Femur (tissue), 1 donor: ENCODE results near the gene VCL.
"Not testable (repeated sequence)": the region's sequence is repeated elsewhere in the genome, so short reads cannot be mapped to it uniquely, and the experiment has no call there.

Source experiments
- DNase-seq: peaks from one replicate; pipeline ENCODE4 v3.0.0-alpha.2; 2017

VCL gene

DNA sequence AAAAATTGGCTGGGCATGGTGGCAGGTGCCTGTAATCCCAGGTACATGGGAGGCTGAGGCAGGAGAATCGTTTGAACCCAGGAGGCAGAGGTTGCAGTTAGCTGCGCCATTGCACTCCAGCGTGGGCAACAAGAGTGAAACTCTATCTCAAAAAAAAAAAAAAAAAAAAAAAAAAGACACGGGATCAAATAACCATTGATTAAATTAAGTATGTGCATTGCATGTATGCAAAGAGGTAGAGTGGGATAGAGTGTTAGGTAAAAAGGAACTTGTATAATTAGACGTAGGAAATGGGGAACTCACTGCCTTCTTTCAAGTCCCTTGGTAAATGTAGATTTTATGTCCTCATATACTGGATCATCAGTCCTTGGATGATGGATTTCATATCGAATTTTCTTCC, 13.1 kb downstream of the VCL start:
- no peak for DNase-seq

DNA sequence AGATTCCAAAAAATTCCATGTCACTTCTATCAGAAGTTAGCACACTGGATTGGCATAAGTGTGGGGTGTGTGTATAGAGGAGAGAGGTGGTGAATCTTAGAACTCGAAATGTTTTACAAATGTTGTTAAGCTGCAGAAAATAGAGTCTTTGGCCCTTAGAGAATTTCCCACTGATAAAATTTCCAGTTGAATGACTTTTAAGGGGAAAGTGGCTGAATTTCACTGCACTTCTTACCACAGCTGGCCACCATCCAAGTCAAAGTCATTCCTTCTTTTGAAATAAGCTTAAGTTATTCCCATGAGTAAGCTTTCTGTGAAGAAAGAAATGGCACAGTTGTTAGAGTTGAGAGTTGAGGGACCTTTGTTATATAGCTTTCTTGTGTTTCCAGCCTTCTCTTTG, 13.9 kb downstream of the VCL start:
- DNase-seq = no peak

- no peak for DNase-seq
Observed at GRCh38 chr10:74012480-74012879, 14.6 kb downstream of the VCL start.

GRCh38 chr10:74013004-74013403, 15.1 kb downstream of the VCL start:
- DNase-seq = no peak

- not testable (repeated sequence) for DNase-seq
Observed at GRCh38 chr10:74014574-74014973, 16.7 kb downstream of the VCL start.

DNA sequence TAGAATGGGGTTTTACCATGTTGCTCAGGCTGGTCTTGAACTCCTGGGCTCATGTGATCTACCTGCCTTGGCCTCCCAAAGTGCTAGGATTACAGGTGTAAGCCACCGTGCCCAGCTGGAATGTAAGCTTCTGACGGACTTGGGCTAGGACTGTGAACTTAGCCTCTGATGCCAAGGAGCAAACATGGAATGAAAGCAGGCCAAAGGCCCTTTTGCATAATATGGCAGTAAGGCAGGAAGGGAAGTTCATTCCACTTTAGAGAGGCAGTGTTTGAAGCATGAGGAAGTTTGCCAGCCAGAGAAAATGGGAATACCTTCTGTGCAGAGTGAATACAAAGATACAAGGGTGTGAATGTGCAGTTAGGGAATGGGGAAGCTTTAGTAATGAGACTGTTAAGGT, 20.3 kb downstream of the VCL start:
- DNase-seq = no peak

DNA sequence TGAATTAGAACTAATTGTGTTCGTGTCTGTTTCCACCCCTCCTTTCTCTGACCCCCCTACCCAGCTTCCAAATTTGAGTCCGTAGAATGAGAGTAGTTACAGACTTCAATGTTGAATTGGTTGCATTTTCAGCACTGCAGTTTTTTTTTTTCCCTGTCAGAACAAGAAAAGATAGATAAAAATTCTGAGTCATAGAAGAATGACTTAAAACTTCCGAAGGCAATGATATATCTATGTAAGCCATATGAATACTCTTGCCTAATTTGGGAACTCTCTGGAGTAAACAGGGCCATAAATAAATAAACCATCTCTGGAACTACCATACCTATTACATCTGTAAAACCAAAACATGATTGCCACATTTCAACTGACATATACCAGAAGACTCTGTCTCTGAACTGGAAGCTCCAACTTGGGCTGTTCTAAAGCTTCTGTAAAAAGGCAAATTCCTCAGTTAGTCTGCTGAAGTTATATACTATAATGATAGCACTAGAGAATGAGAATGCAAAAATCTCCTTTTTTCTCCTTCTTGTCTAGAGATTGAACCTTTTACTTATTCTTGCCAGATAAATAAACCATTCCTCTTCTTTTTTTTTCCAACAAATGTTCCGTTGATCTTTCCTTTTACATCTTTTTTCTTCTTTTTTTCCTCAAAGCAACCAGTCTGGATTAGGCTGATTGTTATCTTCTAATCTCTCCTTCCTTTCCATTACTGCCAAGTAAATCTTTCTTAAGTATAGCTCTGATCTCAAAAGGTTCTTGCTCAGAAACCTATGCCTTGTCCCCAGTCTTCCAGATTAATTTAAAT, 23.5 kb downstream of the VCL start:
- no peak for DNase-seq

GRCh38 chr10:74022926-74023629, 25.2 kb downstream of the VCL start:
- no peak for DNase-seq

DNA sequence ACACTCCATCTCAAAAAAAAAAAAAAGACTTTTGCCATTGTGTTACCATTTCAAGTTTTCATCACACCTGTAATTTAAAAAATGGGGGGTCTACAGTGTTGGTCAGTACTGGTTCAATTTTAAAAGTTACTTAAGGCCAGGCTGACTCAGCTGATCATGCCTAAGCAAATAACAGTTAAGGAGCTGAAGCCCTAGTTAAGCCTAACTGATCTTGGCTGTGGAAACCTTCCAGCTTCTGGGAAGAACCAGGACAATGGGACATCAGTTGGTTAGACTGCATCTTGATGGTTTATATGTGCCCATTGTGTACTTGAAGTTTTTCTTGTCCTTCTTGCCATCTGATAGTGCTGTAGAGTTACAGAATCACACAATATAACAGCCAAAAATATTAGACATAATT, 26.7 kb downstream of the VCL start:
- no peak for DNase-seq

DNA sequence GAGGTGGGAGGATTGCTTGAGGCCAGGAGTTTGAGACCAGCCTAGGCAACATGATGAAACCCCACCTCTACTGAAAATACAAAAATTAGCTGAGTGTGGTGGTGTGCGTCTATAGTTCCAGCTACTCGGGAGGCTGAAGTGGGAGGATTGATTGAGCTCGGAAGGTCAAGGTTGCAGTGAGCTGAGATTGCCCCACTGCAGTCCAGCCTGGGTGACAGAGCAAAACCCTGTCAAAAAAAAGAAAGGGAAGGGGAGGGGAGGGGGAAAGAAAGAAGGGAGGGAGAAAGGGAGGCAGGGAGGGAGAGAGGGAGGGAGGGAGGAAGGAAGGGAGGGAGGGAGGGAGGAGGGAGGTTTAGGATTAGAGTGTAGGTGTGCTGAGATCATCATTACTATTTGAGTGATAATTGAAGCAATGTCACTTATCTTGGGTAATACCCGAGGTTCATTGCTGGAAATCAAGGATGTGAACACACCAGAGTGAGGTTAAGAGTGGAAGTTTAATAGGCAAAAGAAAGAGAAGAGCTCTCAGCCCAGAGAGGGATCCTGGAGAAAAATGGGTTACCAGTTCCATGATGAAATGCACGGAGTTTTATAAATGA, 27.6 kb downstream of the VCL start:
- DNase-seq = no peak

- no peak for DNase-seq
Observed at GRCh38 chr10:74026428-74027015, 28.6 kb downstream of the VCL start.

DNA sequence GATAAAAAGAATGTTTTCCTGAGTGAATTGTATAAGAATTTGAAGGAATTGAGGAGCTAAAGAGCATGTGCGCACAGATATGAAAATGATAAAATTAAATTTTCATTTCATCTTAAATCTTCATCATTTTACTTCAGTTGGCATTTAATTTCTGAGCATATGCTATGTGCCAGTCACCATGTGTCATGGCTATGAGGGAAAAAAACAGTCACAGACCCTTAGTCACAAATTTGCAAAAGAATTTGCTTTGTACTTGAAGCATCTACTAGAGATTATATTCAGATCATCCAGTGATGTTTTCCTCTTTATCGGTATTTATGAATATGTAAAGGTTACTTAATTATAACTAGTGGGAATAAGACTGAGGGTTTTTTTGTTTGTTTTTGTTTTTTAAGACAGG, 29.8 kb downstream of the VCL start:
- DNase-seq = no peak

- DNase-seq = no peak
Observed at GRCh38 chr10:74029943-74030342, 32.0 kb downstream of the VCL start.

GRCh38 chr10:74032208-74032607, 34.3 kb downstream of the VCL start:
- not testable (repeated sequence) for DNase-seq

- DNase-seq = no peak
Observed at GRCh38 chr10:74032900-74033655, 35.2 kb downstream of the VCL start.

- no peak for DNase-seq
Observed at GRCh38 chr10:74033702-74034101, 35.8 kb downstream of the VCL start.

DNA sequence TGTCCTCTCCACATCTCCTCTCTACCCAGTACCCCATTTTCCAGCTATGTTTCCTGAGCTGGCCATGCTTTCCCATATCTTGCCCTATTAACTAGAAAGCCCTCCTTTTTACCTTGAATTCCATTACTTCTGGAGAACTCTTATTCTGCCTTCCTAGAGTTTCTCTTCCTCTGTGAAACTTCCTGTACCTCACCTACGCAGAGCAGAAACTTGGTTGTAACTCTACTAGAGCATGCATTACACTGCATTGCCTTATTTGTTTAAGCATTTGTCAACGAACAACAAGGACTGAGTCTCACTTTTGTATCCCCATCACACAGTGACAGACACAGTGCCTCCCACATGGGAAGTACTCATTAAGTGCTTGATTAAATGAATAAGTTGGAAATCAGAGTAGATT, 36.4 kb downstream of the VCL start:
- DNase-seq = no peak

GRCh38 chr10:74035303-74035702, 37.4 kb downstream of the VCL start:
- DNase-seq = no peak

DNA sequence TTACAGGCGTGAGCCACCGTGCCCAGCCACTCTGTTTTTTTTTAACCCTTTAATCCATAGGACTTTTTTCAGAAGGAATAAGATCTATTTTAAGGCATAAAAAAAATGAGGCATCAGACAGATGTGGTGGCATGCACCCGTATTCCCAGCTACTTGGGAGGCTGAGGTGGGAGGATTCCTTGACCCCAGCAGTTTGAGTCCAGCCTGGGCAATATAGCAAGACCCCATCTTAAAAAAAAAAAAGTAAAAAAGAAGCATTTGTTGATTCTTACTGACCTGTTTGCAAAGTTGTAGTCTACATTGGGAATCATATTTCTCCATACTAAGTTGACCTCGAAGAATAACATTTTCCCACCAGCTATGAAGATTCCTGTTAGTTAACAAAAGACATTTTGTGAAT, 38.6 kb downstream of the VCL start:
- no peak for DNase-seq

DNA sequence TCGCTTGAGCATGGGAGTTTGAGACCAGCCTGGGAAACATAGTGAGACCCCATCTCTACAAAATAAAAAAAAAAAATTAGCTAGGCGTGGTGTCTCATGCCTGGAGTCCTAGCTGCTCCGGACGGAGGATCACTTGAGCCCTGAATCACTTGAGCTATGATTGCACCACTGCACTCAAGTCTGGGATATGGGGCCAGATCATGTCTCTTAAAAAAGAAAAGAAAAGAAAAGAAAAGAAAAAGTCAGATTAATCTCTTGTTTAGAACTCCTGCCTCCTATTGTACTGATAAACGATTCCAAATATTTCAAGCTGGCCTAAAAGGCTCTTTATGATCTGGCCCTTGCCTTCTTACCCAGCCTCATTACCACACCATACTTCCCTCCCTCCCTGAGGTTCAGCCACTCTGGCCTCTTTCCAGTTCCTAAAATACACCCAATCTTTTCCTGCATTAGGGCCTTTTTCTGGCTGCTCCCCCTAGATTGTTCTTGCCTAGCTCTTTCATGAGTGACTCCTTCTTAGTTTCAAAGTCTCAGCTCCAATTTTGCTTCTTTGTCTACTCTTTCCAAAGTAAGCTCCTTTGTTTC, 41.7 kb downstream of the VCL start:
- peak; percentile 56 for DNase-seq

DNA sequence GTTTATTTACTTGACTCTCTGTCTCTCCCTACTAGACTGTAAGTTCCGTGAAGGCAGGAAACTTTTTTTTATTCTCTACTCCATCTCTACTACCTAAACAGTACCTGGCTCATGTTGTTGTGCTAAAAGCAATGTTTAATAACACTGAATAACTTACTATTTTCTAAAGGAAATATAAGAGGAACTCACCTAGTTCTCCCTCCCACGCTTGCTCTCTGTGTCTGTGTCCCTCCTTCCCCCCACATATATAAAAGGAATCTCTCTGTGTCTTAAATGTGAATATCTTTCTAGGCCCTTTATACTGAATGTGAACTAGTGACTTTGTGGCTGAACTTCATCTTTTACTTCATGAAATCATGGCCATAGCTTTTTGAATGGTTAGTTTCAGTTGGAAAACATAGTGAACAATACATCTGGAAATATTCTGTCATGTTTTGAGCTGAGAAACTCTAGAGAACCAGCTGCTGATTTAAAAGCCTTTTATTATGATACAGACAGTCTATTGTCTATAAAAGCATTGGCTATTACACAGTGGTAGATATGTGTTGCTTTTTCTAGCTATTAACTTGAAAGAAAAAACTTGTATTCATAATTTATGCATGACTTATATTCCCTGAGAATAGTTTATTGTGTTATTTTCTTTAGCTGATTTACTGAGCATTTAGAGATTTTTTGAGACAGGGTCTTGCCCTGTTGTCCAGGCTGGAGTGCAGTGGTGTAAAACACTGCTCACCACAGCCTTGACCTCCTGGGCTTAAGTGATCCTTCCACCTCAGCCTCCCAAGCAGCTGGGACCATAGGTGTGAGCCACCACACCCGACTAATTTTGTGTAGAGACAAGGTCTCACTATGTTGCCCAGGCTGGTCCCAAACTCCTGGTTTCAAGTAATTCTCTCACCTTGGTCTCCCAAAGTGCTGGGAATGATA, 42.5 kb downstream of the VCL start:
- no peak for DNase-seq
